Body of pancreas (tissue), 4 donors: ENCODE data around the gene ZCCHC4. TPM values are rescaled to one million over a fixed set of nuclear protein-coding genes. Genes with fewer than 3 reads are reported as not detected.

Source experiments
- ATAC-seq: fragments of 150-250 bp; one replicate; pipeline ENCODE4 v1.9.1; 2016
- DNase-seq, 4 donors: peaks; one replicate each; pipeline ENCODE4 v3.0.0-alpha.2; 2019
- H3K27ac ChIP-seq, 4 donors: fragments of 200-600 bp; sonication (generic); 1 replicate in 3 of 4; 2 replicates in 1 of 4; pipeline versions ENCODE4 v1.5.1 to v1.6.1; 2016 to 2019; ENCODE audit warnings: mild to moderate bottlenecking in 1 of 4, mixed read lengths in 1 of 4, moderate library complexity in 1 of 4
- H3K27me3 ChIP-seq, 2 donors: fragments of 200-600 bp; sonication (generic); one replicate each; pipeline ENCODE4 v1.6.0; 2016; ENCODE audit warnings: mild to moderate bottlenecking in 1 of 2
- H3K36me3 ChIP-seq, 2 donors: fragments of 200-600 bp; sonication (generic); replicated peaks in 1 of 2; 2 replicates each; pipeline ENCODE4 v1.5.1; 2016; ENCODE audit warnings: low read depth in 2 of 2; ENCODE audit not compliant: insufficient read depth in 1 of 2
- H3K4me1 ChIP-seq: fragments of 200-600 bp; sonication (generic); one replicate; pipeline ENCODE4 v1.6.0; 2016
- H3K4me3 ChIP-seq, 2 donors: fragments of 200-600 bp; sonication (generic); 1 replicate in 1 of 2; 2 replicates in 1 of 2; pipeline ENCODE4 v1.5.1; 2016 to 2019
- H3K9me3 ChIP-seq, 3 donors: fragments of 200-600 bp; sonication (generic); 1 replicate in 2 of 3; 2 replicates in 1 of 3; pipeline ENCODE4 v1.5.1; 2016
- CTCF ChIP-seq, 7 experiments: fragments of 450-650 bp in 4 of 7; fragments of 200-600 bp in 3 of 7; sonication (generic) in 3 of 7; IDR thresholded peaks; one replicate each; pipeline ENCODE4 v1.5.1; 2016 to 2019; ENCODE audit warnings: antibody characterized with exemption in 7 of 7
- POLR2A ChIP-seq, 3 donors: fragments of 450-650 bp; IDR thresholded peaks; one replicate each; pipeline ENCODE4 v1.6.1; 2016; ENCODE audit warnings: antibody characterized with exemption in 3 of 3, mild to moderate bottlenecking in 2 of 3
- WGBS, 2 donors: methylation state at CpG; one replicate each; pipeline ENCODE4 v1.1.5; 2017; 5-methylcytosine and 5-hydroxymethylcytosine counted together
- intact Hi-C: fragments of 100-400 bp; cut with DNase I; formaldehyde crosslinking; loops from one replicate; pipeline ENCODE4 v1.15.1; 2023
- total RNA-seq, 2 donors: library from RNA; depleted of rRNA; stranded (reverse); fragments of >200 nt; gene quantifications; one replicate each; pipeline ENCODE4 v1.1.0, GENCODE V29; 2016

The ZCCHC4 gene
- total RNA-seq, 2 donors from 2014 or later, result 5.2 to 9.2 TPM

DNA sequence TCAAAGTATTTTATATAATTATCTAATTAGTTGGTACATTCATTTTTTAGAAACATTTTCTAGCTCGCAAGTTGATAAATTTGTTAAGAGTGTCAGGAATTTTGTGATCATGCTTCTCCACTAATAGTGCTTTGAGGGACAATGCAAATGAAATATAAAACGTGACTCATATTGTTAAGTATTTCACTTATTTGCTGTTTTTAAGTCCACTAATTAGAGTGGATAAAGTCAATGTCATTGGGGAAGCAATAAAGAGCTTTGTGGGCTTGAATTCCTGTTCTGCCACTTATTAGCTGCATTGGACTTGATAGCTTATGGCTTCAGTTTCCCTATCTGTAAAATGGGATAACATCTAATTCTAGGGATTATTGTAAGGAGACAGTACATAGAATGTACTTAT is 38.0 kb downstream of the ZCCHC4 start:
- 74% methylated on average over 2 of the region's 2 CpGs for WGBS, 2 donors
- no peak overlapping the region for H3K27ac ChIP-seq
- intact Hi-C loops, result no loop called here

GRCh38 chr4:25351777-25352416 is 39.3 kb downstream of the ZCCHC4 start:
- Histone ChIP-seq H3K9me3 (no peaks in the 10 kb centered on the region), H3K27ac (no peak overlapping the region), H3K36me3 (no peaks in the 10 kb centered on the region), H3K4me1 (no peaks in the 10 kb centered on the region), H3K27me3 (no peaks in the 10 kb centered on the region), H3K4me3 (no peak overlapping the region)
- DNase-seq, result no peak
- no peak for ATAC-seq
- TF ChIP-seq CTCF (IDR thresholded peaks at IDR 0.05) (no peak), POLR2A (IDR thresholded peaks at IDR 0.05) (no peak)
- intact Hi-C loops, result no loop called here
- WGBS, 2 donors, result 84 to 87% methylated on average over 4 of the region's 4 CpGs

More for the DNA sequence above, 38.0 kb downstream of the ZCCHC4 start:
- no peak for TF ChIP-seq CTCF (IDR thresholded peaks at IDR 0.05)
- no peak for TF ChIP-seq POLR2A (IDR thresholded peaks at IDR 0.05)
- no peak overlapping the region for H3K4me3 ChIP-seq
- ATAC-seq (no peak), DNase-seq (no peak)
- no peaks in the 10 kb centered on the region for H3K4me1 ChIP-seq
- no peaks in the 10 kb centered on the region for H3K9me3 ChIP-seq
- no peaks in the 10 kb centered on the region for H3K27me3 ChIP-seq
- no peaks in the 10 kb centered on the region for H3K36me3 ChIP-seq

DNA sequence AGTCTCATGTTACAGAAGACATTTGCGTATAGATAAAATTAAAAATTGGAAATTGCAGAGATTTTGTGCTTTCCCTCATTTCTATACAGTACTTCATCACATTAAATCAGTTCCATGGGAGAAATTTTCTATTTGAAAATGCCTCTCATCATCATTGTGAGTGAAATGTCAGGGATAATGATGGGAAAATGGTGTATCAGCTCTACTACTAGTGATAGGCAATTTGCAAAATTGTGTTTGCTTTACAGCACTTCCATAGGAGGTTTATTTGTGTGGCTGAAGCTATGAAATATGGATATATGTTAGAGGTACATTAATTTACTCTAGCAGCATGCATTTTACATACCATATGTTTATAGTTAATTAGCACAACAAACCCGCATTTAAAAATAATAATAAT is 43.5 kb downstream of the ZCCHC4 start:
- no peak for TF ChIP-seq CTCF (IDR thresholded peaks at IDR 0.05)
- no peak for TF ChIP-seq POLR2A (IDR thresholded peaks at IDR 0.05)
- Histone ChIP-seq H3K27ac (no peak overlapping the region), H3K9me3 (no peaks in the 10 kb centered on the region), H3K4me1 (peaks cover 7% of the 10 kb centered on the region), H3K4me3 (no peak overlapping the region), H3K27me3 (no peaks in the 10 kb centered on the region), H3K36me3 (no peaks in the 10 kb centered on the region)
- DNase-seq, result no peak
- intact Hi-C loops, result no loop called here
- no peak for ATAC-seq
- 98% methylated on average over 2 of the region's 2 CpGs for WGBS, 2 donors

- H3K4me3 ChIP-seq, result no peak overlapping the region
- no peaks in the 10 kb centered on the region for H3K9me3 ChIP-seq
- intact Hi-C loops, result no loop called here
- peaks cover 7% of the 10 kb centered on the region for H3K4me1 ChIP-seq
- peak; percentile 89 to 96 (median 92) for DNase-seq
- no peaks in the 10 kb centered on the region for H3K36me3 ChIP-seq
- ATAC-seq, result peak; percentile 97
- peak overlapping the region in 2 of 4 donors; percentile 7 to 15 for H3K27ac ChIP-seq
- 52 to 66% methylated on average over 13 to 14 of the region's 14 CpGs for WGBS, 2 donors
- H3K27me3 ChIP-seq, result no peaks in the 10 kb centered on the region
- TF ChIP-seq CTCF (IDR thresholded peaks at IDR 0.05) (no peak), POLR2A (IDR thresholded peaks at IDR 0.05) (no peak)
Observed at GRCh38 chr4:25358515-25359275, 46.1 kb downstream of the ZCCHC4 start.
